ENCODE measurements around the gene LRP1B. TPM values are rescaled to one million over a fixed set of nuclear protein-coding genes. Genes with fewer than 3 reads are reported as not detected.

LRP1B gene
- total RNA-seq, 6 experiments from 2014 or later: 0.06 to 1.7 (median 0.15) TPM; not detected in 1

GRCh38 chr2:141529659-141530058, 601.2 kb downstream of the LRP1B start:
- H3K27ac ChIP-seq: no peak overlapping the region
- no peaks in the 10 kb centered on the region for H3K9me3 ChIP-seq
- no peak for DNase-seq
- H3K4me1 ChIP-seq: no peaks in the 10 kb centered on the region
- no peak for ATAC-seq
- H3K4me3 ChIP-seq: no peak overlapping the region
- TF ChIP-seq CTCF (IDR thresholded peaks at IDR 0.05): no peak
- no peak for TF ChIP-seq POLR2A (IDR thresholded peaks at IDR 0.05)
- no peaks in the 10 kb centered on the region for H3K36me3 ChIP-seq
- 79% methylated on average over 1 of the region's 1 CpG for WGBS (ENCODE audit: insufficient coverage, low coverage, low lambda C conversion rate, missing lambda C conversion rate)
- intact Hi-C loops (cut with DNase I): no loop called here
- no peaks in the 10 kb centered on the region for H3K27me3 ChIP-seq

- Histone ChIP-seq H3K27me3 (no peaks in the 10 kb centered on the region), H3K9me3 (no peaks in the 10 kb centered on the region), H3K36me3 (no peaks in the 10 kb centered on the region), H3K27ac (no peak overlapping the region), H3K4me3 (no peak overlapping the region), H3K4me1 (no peaks in the 10 kb centered on the region)
- intact Hi-C loops (cut with DNase I): no loop called here
- no peak for DNase-seq
- ATAC-seq: no peak
- WGBS (ENCODE audit: insufficient coverage, low coverage, low lambda C conversion rate, missing lambda C conversion rate): 56% methylated on average over 5 of the region's 5 CpGs
- TF ChIP-seq POLR2A (IDR thresholded peaks at IDR 0.05) (no peak), CTCF (IDR thresholded peaks at IDR 0.05) (no peak)
Observed at GRCh38 chr2:141528990-141529389, 601.8 kb downstream of the LRP1B start.

GRCh38 chr2:141526760-141527159, 604.1 kb downstream of the LRP1B start:
- Histone ChIP-seq H3K36me3 (no peaks in the 10 kb centered on the region), H3K9me3 (no peaks in the 10 kb centered on the region), H3K4me3 (no peak overlapping the region), H3K4me1 (no peaks in the 10 kb centered on the region), H3K27me3 (no peaks in the 10 kb centered on the region), H3K27ac (no peak overlapping the region)
- TF ChIP-seq POLR2A (IDR thresholded peaks at IDR 0.05): no peak
- no peak for TF ChIP-seq CTCF (IDR thresholded peaks at IDR 0.05)
- ATAC-seq (no peak), DNase-seq (no peak)
- intact Hi-C loops (cut with DNase I): no loop called here
- 73% methylated on average over 2 of the region's 2 CpGs for WGBS (ENCODE audit: insufficient coverage, low coverage, low lambda C conversion rate, missing lambda C conversion rate)

GRCh38 chr2:141524777-141525176, 606.0 kb downstream of the LRP1B start:
- ATAC-seq (no peak), DNase-seq (no peak)
- intact Hi-C loops (cut with DNase I): no loop called here
- Histone ChIP-seq H3K36me3 (no peaks in the 10 kb centered on the region), H3K27ac (no peak overlapping the region), H3K4me3 (no peak overlapping the region), H3K9me3 (no peaks in the 10 kb centered on the region), H3K4me1 (no peaks in the 10 kb centered on the region), H3K27me3 (no peaks in the 10 kb centered on the region)
- 45% methylated on average over 3 of the region's 3 CpGs for WGBS (ENCODE audit: insufficient coverage, low coverage, low lambda C conversion rate, missing lambda C conversion rate)
- TF ChIP-seq CTCF (IDR thresholded peaks at IDR 0.05) (no peak), POLR2A (IDR thresholded peaks at IDR 0.05) (no peak)

GRCh38 chr2:141523199-141523598, 607.6 kb downstream of the LRP1B start:
- H3K9me3 ChIP-seq: no peaks in the 10 kb centered on the region
- no peaks in the 10 kb centered on the region for H3K36me3 ChIP-seq
- ATAC-seq: no peak
- TF ChIP-seq POLR2A (IDR thresholded peaks at IDR 0.05) (no peak), CTCF (IDR thresholded peaks at IDR 0.05) (no peak)
- DNase-seq: no peak
- H3K27me3 ChIP-seq: no peaks in the 10 kb centered on the region
- intact Hi-C loops (cut with DNase I): no loop called here
- no peaks in the 10 kb centered on the region for H3K4me1 ChIP-seq
- no peak overlapping the region for H3K4me3 ChIP-seq
- no peak overlapping the region for H3K27ac ChIP-seq

Data from right lobe of liver (tissue), 6 donors.